Ishikawa (cell line): ENCODE results near the gene ASL.

Experiments used
- CEBPB ChIP-seq: IDR thresholded peaks from 2 replicates; pipeline ENCODE4 v1.6.1; 2012
- CREB1 ChIP-seq: IDR thresholded peaks from 2 replicates; pipeline ENCODE4 v1.6.1; 2012; ENCODE audit warnings: low read depth
- EGR1 ChIP-seq: IDR thresholded peaks from 2 replicates; pipeline ENCODE4 v1.6.1; 2012
- EP300 ChIP-seq: IDR thresholded peaks from 2 replicates; pipeline ENCODE4 v1.6.1; 2012; ENCODE audit warnings: borderline replicate concordance
- FOXM1 ChIP-seq: IDR thresholded peaks from 2 replicates; pipeline ENCODE4 v1.6.1; 2012; ENCODE audit warnings: low read depth, borderline replicate concordance
- MAX ChIP-seq: IDR thresholded peaks from 2 replicates; pipeline ENCODE4 v1.6.1; 2012
- NFIC ChIP-seq: IDR thresholded peaks from 2 replicates; pipeline ENCODE4 v1.6.1; 2012
- RAD21 ChIP-seq: IDR thresholded peaks from 2 replicates; pipeline ENCODE4 v1.6.1; 2012; ENCODE audit warnings: low read depth
- REST ChIP-seq: IDR thresholded peaks from 2 replicates; pipeline ENCODE4 v1.6.1; 2012; ENCODE audit warnings: low read depth, mild to moderate bottlenecking
- TAF1 ChIP-seq: IDR thresholded peaks from 2 replicates; pipeline ENCODE4 v1.6.1; 2012; ENCODE audit warnings: low read depth, mild to moderate bottlenecking
- TCF12 ChIP-seq: IDR thresholded peaks from 2 replicates; pipeline ENCODE4 v1.6.1; 2012; ENCODE audit warnings: low read depth
- TEAD4 ChIP-seq: IDR thresholded peaks from 2 replicates; pipeline ENCODE4 v1.6.1; 2012
- USF1 ChIP-seq: IDR thresholded peaks from 2 replicates; pipeline ENCODE4 v1.6.1; 2012
- YY1 ChIP-seq: IDR thresholded peaks from 2 replicates; pipeline ENCODE4 v1.6.1; 2012; ENCODE audit warnings: low read depth
- ZBTB7A ChIP-seq: IDR thresholded peaks from 2 replicates; pipeline ENCODE4 v1.6.1; 2012; ENCODE audit warnings: low read depth

The ASL gene

DNA sequence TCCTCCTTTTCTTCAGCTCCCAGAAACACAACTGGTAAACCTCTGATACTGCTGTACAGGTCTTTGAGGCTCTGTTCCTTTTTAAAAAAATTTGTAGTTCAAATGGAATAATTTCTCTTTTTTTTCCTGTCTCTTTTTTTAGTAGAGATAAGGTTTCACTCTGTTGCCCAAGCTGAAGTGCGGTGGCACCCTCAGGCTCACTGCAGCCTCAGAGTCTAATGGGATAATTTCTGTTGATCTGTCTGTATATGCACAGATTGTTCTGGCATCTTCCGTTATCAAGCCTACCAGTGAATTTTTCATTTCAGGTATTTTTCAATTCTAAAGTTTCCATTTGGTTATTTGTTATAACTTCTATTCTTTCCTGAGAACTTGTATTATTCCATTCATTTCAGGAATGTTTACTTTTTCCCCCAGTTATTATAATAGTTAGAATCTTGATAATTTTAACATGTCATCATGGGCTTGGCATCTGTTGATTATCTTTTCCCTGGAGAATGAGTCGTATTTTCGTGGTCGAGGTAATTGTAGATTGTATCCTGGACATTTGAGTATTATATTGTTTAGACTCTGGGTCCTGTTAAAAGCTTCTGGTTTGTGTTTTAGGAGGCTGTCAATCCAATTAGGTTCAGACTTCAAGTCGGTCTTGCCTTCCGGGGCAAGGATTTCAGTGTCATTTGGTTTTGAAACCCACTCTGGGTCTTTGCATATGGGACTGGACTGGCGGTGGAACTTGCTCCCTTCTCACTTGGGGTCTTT is 63.6 kb downstream of the ASL start:
- TF ChIP-seq USF1 (no peak), TCF12 (no peak), TAF1 (no peak), YY1 (no peak), REST (no peak), CREB1 (no peak), EGR1 (no peak), NFIC (no peak), TEAD4 (no peak), CEBPB (no peak), ZBTB7A (no peak), RAD21 (no peak), EP300 (no peak), MAX (no peak), FOXM1 (no peak)

- TF ChIP-seq REST (no peak), TCF12 (no peak), RAD21 (peak; percentile 36; the same call in 1 of the 2 replicates), MAX (no peak)
Measured at GRCh38 chr7:66140924-66141323, 65.3 kb downstream of the ASL start.

GRCh38 chr7:66142334-66142733 is 66.7 kb downstream of the ASL start:
- no peak for TF ChIP-seq ZBTB7A
- no peak for TF ChIP-seq CEBPB
- TF ChIP-seq NFIC = no peak
- TF ChIP-seq RAD21 = no peak
- no peak for TF ChIP-seq TAF1
- no peak for TF ChIP-seq EGR1
- no peak for TF ChIP-seq TCF12

- no peak for TF ChIP-seq TAF1
- no peak for TF ChIP-seq CREB1
- TF ChIP-seq EP300 = no peak
- TF ChIP-seq EGR1 = no peak
- no peak for TF ChIP-seq USF1
Measured at GRCh38 chr7:66142996-66143395, 67.4 kb downstream of the ASL start.
